Measurements from ENCODE around the gene RBFOX2. TPM values are rescaled to one million over a fixed set of nuclear protein-coding genes. Genes with fewer than 3 reads are reported as not detected.

The RBFOX2 gene
- total and polyA plus RNA-seq, 2 donors (not counting 3 experiments of a cell fraction or from before 2014, with no cell fraction given), result 125 to 142 TPM

GRCh38 chr22:36069368-36069767 is 40.7 kb upstream of the RBFOX2 start:
- no peak for FAIRE-seq
- Histone ChIP-seq H3K79me2 (ENCODE audit: control insufficient read depth, insufficient read depth, low read length) (no peaks in the 10 kb centered on the region), H3K9me1 (replicated peaks; ENCODE audit: control insufficient read depth, extremely low read depth, insufficient read depth, low read length) (no peaks in the 10 kb centered on the region), H3K9ac (replicated peaks; ENCODE audit: extremely low read depth, insufficient read depth, low read length) (no peak overlapping the region), H3K36me3 (ENCODE audit: control insufficient read depth in 2 of 2, extremely low read depth in 1 of 2, insufficient read depth in 2 of 2, low read length in 2 of 2) (no peaks in the 10 kb centered on the region), H4K20me1 (replicated peaks; ENCODE audit: control insufficient read depth, extremely low read depth, insufficient read depth, low read length) (no peaks in the 10 kb centered on the region), H3K4me2 (ENCODE audit: insufficient read depth, low read length) (no peak overlapping the region), H3K27me3 (ENCODE audit: control insufficient read depth in 2 of 2, insufficient read depth in 2 of 2, low read length in 2 of 2) (no peaks in the 10 kb centered on the region), H3K27ac (ENCODE audit: insufficient read depth, low read depth, low read length) (no peak overlapping the region), H3K9me3 (replicated peaks; ENCODE audit: control insufficient read depth, insufficient read depth, low read length) (no peaks in the 10 kb centered on the region), H3K4me3 (replicated peaks in 1 of 3; ENCODE audit: insufficient read depth in 1 of 3, low read depth in 1 of 3, low read length in 3 of 3) (no peak overlapping the region), H3K4me1 (ENCODE audit: control insufficient read depth, extremely low read depth, insufficient read depth, low read length) (peaks cover 9% of the 10 kb centered on the region), H2AFZ (ENCODE audit: low read depth, low read length) (no peak overlapping the region)
- POLR2A ChIA-PET, result no interaction called here
- dilution Hi-C loops (cut with MboI; ENCODE audit: extremely low pct_ligation_motif_present, low sequenced_read_pairs), result no loop called here
- CTCF ChIA-PET, result no interaction called here
- no TSS peak for BruUV-seq (replicated peaks)
- TF ChIP-seq CTCF (IDR thresholded peaks at IDR 0.05; ENCODE audit: extremely low read depth in 1 of 2, insufficient read depth in 1 of 2, low read depth in 1 of 2, low read length in 2 of 2) (no peak), MYC (IDR thresholded peaks at IDR 0.05; ENCODE audit: low read depth, low read length) (no peak)
- no peak for DNase-seq (ENCODE audit: low read depth, low spot score)
- intact Hi-C loops (cut with micrococcal nuclease), result loop anchor here (5.0 kb wide), 2 partner anchors 232 to 717 kb away; no protein-coding TSS in a partner anchor

GRCh38 chr22:36068776-36069344 is 40.2 kb upstream of the RBFOX2 start:
- no peak overlapping the region for H3K4me3 ChIP-seq (replicated peaks in 1 of 3; ENCODE audit: insufficient read depth in 1 of 3, low read depth in 1 of 3, low read length in 3 of 3)
- no peak for FAIRE-seq
- ChIA-PET CTCF (interaction anchor here (1.2 to 1.3 kb wide), 2 partner anchors 137 to 418 kb away, joined by 3 to 6 read pairs; no protein-coding TSS in a partner anchor), POLR2A (no interaction called here)
- TF ChIP-seq POLR2A (IDR thresholded peaks at IDR 0.05; ENCODE audit: low read depth, low read length), result no peak
- no peak for TF ChIP-seq POLR2AphosphoS5 (IDR thresholded peaks at IDR 0.05; ENCODE audit: insufficient read depth, low read depth, low read length)
- H3K9ac ChIP-seq (replicated peaks; ENCODE audit: extremely low read depth, insufficient read depth, low read length), result no peak overlapping the region
- H3K27ac ChIP-seq (ENCODE audit: insufficient read depth, low read depth, low read length), result no peak overlapping the region
- dilution Hi-C loops (cut with MboI; ENCODE audit: extremely low pct_ligation_motif_present, low sequenced_read_pairs) (no loop called here), intact Hi-C loops (cut with micrococcal nuclease) (loop anchor here (5.0 kb wide), 2 partner anchors 232 to 717 kb away; no protein-coding TSS in a partner anchor)
- no peaks in the 10 kb centered on the region for H3K9me1 ChIP-seq (replicated peaks; ENCODE audit: control insufficient read depth, extremely low read depth, insufficient read depth, low read length)
- no peak overlapping the region for H2AFZ ChIP-seq (ENCODE audit: low read depth, low read length)
- H3K9me3 ChIP-seq (replicated peaks; ENCODE audit: control insufficient read depth, insufficient read depth, low read length), result no peaks in the 10 kb centered on the region
- peaks cover 9% of the 10 kb centered on the region for H3K4me1 ChIP-seq (ENCODE audit: control insufficient read depth, extremely low read depth, insufficient read depth, low read length)
- no peaks in the 10 kb centered on the region for H3K36me3 ChIP-seq (ENCODE audit: control insufficient read depth in 2 of 2, extremely low read depth in 1 of 2, insufficient read depth in 2 of 2, low read length in 2 of 2)
- H3K4me2 ChIP-seq (ENCODE audit: insufficient read depth, low read length), result no peak overlapping the region
- H3K79me2 ChIP-seq (ENCODE audit: control insufficient read depth, insufficient read depth, low read length), result no peaks in the 10 kb centered on the region
- H4K20me1 ChIP-seq (replicated peaks; ENCODE audit: control insufficient read depth, extremely low read depth, insufficient read depth, low read length), result no peaks in the 10 kb centered on the region
- H3K27me3 ChIP-seq (ENCODE audit: control insufficient read depth in 2 of 2, insufficient read depth in 2 of 2, low read length in 2 of 2), result no peaks in the 10 kb centered on the region
- no peak for DNase-seq (ENCODE audit: low read depth, low spot score)
- BruUV-seq (replicated peaks), result no TSS peak
